ENCODE data around the gene REC8.

Gene REC8

DNA sequence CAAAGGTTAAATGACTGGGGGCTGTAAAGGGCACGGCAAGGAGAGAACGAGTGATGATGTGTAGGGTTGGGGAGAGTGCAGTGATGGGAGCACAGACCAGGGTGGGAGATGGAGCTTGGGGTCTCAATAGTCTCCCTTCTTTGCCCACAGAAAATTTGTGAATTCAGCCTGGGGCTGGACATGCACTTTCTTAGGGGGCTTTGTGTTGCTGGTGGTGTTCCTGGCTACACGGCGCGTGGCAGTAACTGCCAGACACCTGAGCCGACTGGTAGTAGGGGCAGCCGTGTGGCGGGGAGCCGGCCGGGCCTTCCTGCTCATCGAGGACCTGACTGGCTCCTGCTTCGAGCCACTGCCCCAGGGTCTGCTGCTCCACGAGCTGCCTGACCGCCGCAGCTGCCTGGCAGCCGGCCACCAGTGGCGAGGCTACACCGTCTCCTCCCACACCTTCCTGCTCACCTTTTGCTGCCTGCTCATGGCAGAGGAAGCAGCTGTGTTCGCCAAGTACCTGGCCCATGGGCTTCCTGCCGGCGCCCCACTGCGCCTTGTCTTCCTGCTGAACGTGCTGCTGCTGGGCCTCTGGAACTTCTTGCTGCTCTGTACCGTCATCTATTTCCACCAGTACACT, 39.7 kb upstream of the REC8 start:
- Histone ChIP-seq H2BK120ac (ENCODE audit: low read depth, low read length) (no peak overlapping the region), H4K8ac (ENCODE audit: low read depth, low read length) (no peak overlapping the region), H3K4me2 (ENCODE audit: low read length) (no peak overlapping the region), H3K4ac (ENCODE audit: low read depth, low read length) (no peak overlapping the region), H2BK15ac (replicated peaks; ENCODE audit: low read depth) (no peak overlapping the region), H3K79me2 (ENCODE audit: control insufficient read depth, insufficient read depth, low read length) (no peaks in the 10 kb centered on the region), H3K23ac (ENCODE audit: low read length) (no peak overlapping the region), H3K9ac (ENCODE audit: low read length) (no peak overlapping the region), H3K4me3 (ENCODE audit: low read length) (no peak overlapping the region), H3K27ac (ENCODE audit: low read depth, low read length) (no peak overlapping the region), H3K79me1 (ENCODE audit: low read length) (no peaks in the 10 kb centered on the region), H3K36me3 (ENCODE audit: control insufficient read depth, insufficient read depth, low read length) (no peaks in the 10 kb centered on the region), H2AK5ac (ENCODE audit: low read length) (no peak overlapping the region), H2BK5ac (ENCODE audit: low read length) (no peak overlapping the region), H3K18ac (ENCODE audit: low read length) (no peak overlapping the region), H3K27me3 (ENCODE audit: insufficient read depth, low read length, poor library complexity) (no peaks in the 10 kb centered on the region), H4K5ac (ENCODE audit: low read length) (no peak overlapping the region), H3K56ac (ENCODE audit: low read length) (no peak overlapping the region), H3K4me1 (ENCODE audit: control insufficient read depth, low read depth, low read length) (peaks cover 1% of the 10 kb centered on the region)
- WGBS (ENCODE audit: extremely low coverage, insufficient coverage, low lambda C conversion rate): no CpG with 5 or more reads among the region's 24 CpGs
- no peak for DNase-seq

- no peak overlapping the region for H3K56ac ChIP-seq (ENCODE audit: low read length)
- no peak overlapping the region for H3K18ac ChIP-seq (ENCODE audit: low read length)
- no peaks in the 10 kb centered on the region for H3K79me1 ChIP-seq (ENCODE audit: low read length)
- H3K4me1 ChIP-seq (ENCODE audit: control insufficient read depth, low read depth, low read length): peaks cover 1% of the 10 kb centered on the region
- H3K4ac ChIP-seq (ENCODE audit: low read depth, low read length): no peak overlapping the region
- H2BK15ac ChIP-seq (replicated peaks; ENCODE audit: low read depth): no peak overlapping the region
- no peak overlapping the region for H3K27ac ChIP-seq (ENCODE audit: low read depth, low read length)
- H3K79me2 ChIP-seq (ENCODE audit: control insufficient read depth, insufficient read depth, low read length): no peaks in the 10 kb centered on the region
- no peak overlapping the region for H4K8ac ChIP-seq (ENCODE audit: low read depth, low read length)
- H3K23ac ChIP-seq (ENCODE audit: low read length): no peak overlapping the region
- H4K5ac ChIP-seq (ENCODE audit: low read length): no peak overlapping the region
- no CpG with 5 or more reads among the region's 2 CpGs for WGBS (ENCODE audit: extremely low coverage, insufficient coverage, low lambda C conversion rate)
- H2BK120ac ChIP-seq (ENCODE audit: low read depth, low read length): no peak overlapping the region
- no peak overlapping the region for H3K4me2 ChIP-seq (ENCODE audit: low read length)
- H3K27me3 ChIP-seq (ENCODE audit: insufficient read depth, low read length, poor library complexity): no peaks in the 10 kb centered on the region
- H3K36me3 ChIP-seq (ENCODE audit: control insufficient read depth, insufficient read depth, low read length): no peaks in the 10 kb centered on the region
- H2AK5ac ChIP-seq (ENCODE audit: low read length): no peak overlapping the region
- no peak for DNase-seq
- H3K9ac ChIP-seq (ENCODE audit: low read length): no peak overlapping the region
- H2BK5ac ChIP-seq (ENCODE audit: low read length): no peak overlapping the region
- H3K4me3 ChIP-seq (ENCODE audit: low read length): no peak overlapping the region
Measured at GRCh38 chr14:24132976-24133375, 38.9 kb upstream of the REC8 start.

DNA sequence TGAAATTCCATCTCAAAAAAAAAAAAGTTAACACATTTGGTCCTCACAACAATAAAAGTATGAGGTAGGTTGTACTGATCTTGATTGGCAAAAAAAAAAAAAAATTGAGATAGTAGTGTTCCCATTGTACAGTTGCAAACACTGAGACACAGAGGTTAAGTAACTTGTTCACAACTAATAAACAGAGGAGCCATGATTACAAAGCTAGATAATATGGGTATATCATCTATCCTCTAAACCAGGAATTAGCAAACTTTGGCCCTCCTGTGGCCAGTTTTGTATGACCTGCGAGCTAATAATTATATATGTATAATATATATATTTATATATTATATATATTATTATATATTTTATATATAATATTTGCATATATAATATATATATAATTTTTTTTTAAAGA, 38.1 kb upstream of the REC8 start:
- no peak overlapping the region for H3K18ac ChIP-seq (ENCODE audit: low read length)
- H3K56ac ChIP-seq (ENCODE audit: low read length): no peak overlapping the region
- no peak overlapping the region for H3K9ac ChIP-seq (ENCODE audit: low read length)
- no peaks in the 10 kb centered on the region for H3K79me1 ChIP-seq (ENCODE audit: low read length)
- no peak overlapping the region for H3K4ac ChIP-seq (ENCODE audit: low read depth, low read length)
- no peak overlapping the region for H3K4me3 ChIP-seq (ENCODE audit: low read length)
- no peaks in the 10 kb centered on the region for H3K79me2 ChIP-seq (ENCODE audit: control insufficient read depth, insufficient read depth, low read length)
- no peak overlapping the region for H2BK5ac ChIP-seq (ENCODE audit: low read length)
- DNase-seq: no peak
- peaks cover 1% of the 10 kb centered on the region for H3K36me3 ChIP-seq (ENCODE audit: control insufficient read depth, insufficient read depth, low read length)
- H3K27ac ChIP-seq (ENCODE audit: low read depth, low read length): no peak overlapping the region
- peaks cover 1% of the 10 kb centered on the region for H3K4me1 ChIP-seq (ENCODE audit: control insufficient read depth, low read depth, low read length)
- no peak overlapping the region for H2BK15ac ChIP-seq (replicated peaks; ENCODE audit: low read depth)
- H3K27me3 ChIP-seq (ENCODE audit: insufficient read depth, low read length, poor library complexity): no peaks in the 10 kb centered on the region
- no peak overlapping the region for H4K8ac ChIP-seq (ENCODE audit: low read depth, low read length)
- no peak overlapping the region for H3K23ac ChIP-seq (ENCODE audit: low read length)
- no peak overlapping the region for H2BK120ac ChIP-seq (ENCODE audit: low read depth, low read length)
- no peak overlapping the region for H2AK5ac ChIP-seq (ENCODE audit: low read length)
- H4K5ac ChIP-seq (ENCODE audit: low read length): no peak overlapping the region
- H3K4me2 ChIP-seq (ENCODE audit: low read length): no peak overlapping the region
- WGBS (ENCODE audit: extremely low coverage, insufficient coverage, low lambda C conversion rate): no CpG with 5 or more reads among the region's 1 CpG

DNA sequence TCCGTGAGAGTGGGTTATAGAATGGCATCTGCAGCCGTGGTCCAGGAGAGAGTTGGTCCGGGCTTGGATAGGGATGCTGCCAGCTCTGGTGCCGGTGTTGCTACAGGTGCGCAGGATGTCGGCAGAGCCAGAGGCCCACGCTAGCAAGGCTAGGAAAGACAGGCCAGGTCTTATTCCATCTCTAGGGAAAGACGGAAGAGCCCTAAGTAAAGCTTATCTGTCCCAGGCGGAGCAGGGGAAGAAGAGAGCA, 36.4 kb upstream of the REC8 start:
- H3K79me2 ChIP-seq (ENCODE audit: control insufficient read depth, insufficient read depth, low read length): peaks cover 9% of the 10 kb centered on the region
- H4K8ac ChIP-seq (ENCODE audit: low read depth, low read length): no peak overlapping the region
- DNase-seq: no peak
- peak overlapping the region; percentile 55 for H3K9ac ChIP-seq (ENCODE audit: low read length)
- no peak overlapping the region for H3K18ac ChIP-seq (ENCODE audit: low read length)
- H3K4me1 ChIP-seq (ENCODE audit: control insufficient read depth, low read depth, low read length): peaks cover 4% of the 10 kb centered on the region
- no peak overlapping the region for H2AK5ac ChIP-seq (ENCODE audit: low read length)
- H3K4me3 ChIP-seq (ENCODE audit: low read length): peak overlapping the region; percentile 26
- peaks cover 7% of the 10 kb centered on the region for H3K79me1 ChIP-seq (ENCODE audit: low read length)
- no peak overlapping the region for H3K23ac ChIP-seq (ENCODE audit: low read length)
- H2BK120ac ChIP-seq (ENCODE audit: low read depth, low read length): no peak overlapping the region
- no peak overlapping the region for H2BK15ac ChIP-seq (replicated peaks; ENCODE audit: low read depth)
- peak overlapping the region; percentile 83 for H3K56ac ChIP-seq (ENCODE audit: low read length)
- H2BK5ac ChIP-seq (ENCODE audit: low read length): no peak overlapping the region
- H3K4ac ChIP-seq (ENCODE audit: low read depth, low read length): no peak overlapping the region
- H3K36me3 ChIP-seq (ENCODE audit: control insufficient read depth, insufficient read depth, low read length): peaks cover 5% of the 10 kb centered on the region
- no CpG with 5 or more reads among the region's 9 CpGs for WGBS (ENCODE audit: extremely low coverage, insufficient coverage, low lambda C conversion rate)
- H3K4me2 ChIP-seq (ENCODE audit: low read length): peak overlapping the region; percentile 65
- no peak overlapping the region for H4K5ac ChIP-seq (ENCODE audit: low read length)
- no peak overlapping the region for H3K27ac ChIP-seq (ENCODE audit: low read depth, low read length)
- H3K27me3 ChIP-seq (ENCODE audit: insufficient read depth, low read length, poor library complexity): no peaks in the 10 kb centered on the region

- Histone ChIP-seq H2AK5ac (ENCODE audit: low read length) (no peak within 1 kb of the TSS), H4K5ac (ENCODE audit: low read length) (no peak within 1 kb of the TSS), H3K79me2 (ENCODE audit: control insufficient read depth, insufficient read depth, low read length) (peaks cover 13% of the 10 kb centered on the region), H3K4me1 (ENCODE audit: control insufficient read depth, low read depth, low read length) (peaks cover 4% of the 10 kb centered on the region), H3K79me1 (ENCODE audit: low read length) (peaks cover 9% of the 10 kb centered on the region), H3K27me3 (ENCODE audit: insufficient read depth, low read length, poor library complexity) (no peaks in the 10 kb centered on the region), H2BK120ac (ENCODE audit: low read depth, low read length) (no peak within 1 kb of the TSS), H3K36me3 (ENCODE audit: control insufficient read depth, insufficient read depth, low read length) (peaks cover 5% of the 10 kb centered on the region), H3K27ac (ENCODE audit: low read depth, low read length) (no peak within 1 kb of the TSS), H3K9ac (ENCODE audit: low read length) (peak within 1 kb of the TSS; percentile 85), H3K4ac (ENCODE audit: low read depth, low read length) (peak within 1 kb of the TSS; percentile 43), H3K56ac (ENCODE audit: low read length) (peak within 1 kb of the TSS; percentile 87), H3K4me2 (ENCODE audit: low read length) (peak within 1 kb of the TSS; percentile 65), H2BK5ac (ENCODE audit: low read length) (no peak within 1 kb of the TSS), H2BK15ac (replicated peaks; ENCODE audit: low read depth) (no peak within 1 kb of the TSS), H3K23ac (ENCODE audit: low read length) (peak within 1 kb of the TSS; percentile 31), H4K8ac (ENCODE audit: low read depth, low read length) (no peak within 1 kb of the TSS), H3K4me3 (ENCODE audit: low read length) (peak within 1 kb of the TSS; percentile 72), H3K18ac (ENCODE audit: low read length) (peak within 1 kb of the TSS; percentile 21)
- WGBS (ENCODE audit: extremely low coverage, insufficient coverage, low lambda C conversion rate): no CpG with 5 or more reads among the region's 75 CpGs
- peak; percentile 87 for DNase-seq
Measured at GRCh38 chr14:24135834-24136683, 35.8 kb upstream of the REC8 start, which contains the start of gene PSME1. Gene PSME1 (plus strand): TSS chr14:24136194. CDS start chr14:24136263, 69 bp downstream.

Data from mesendoderm (in vitro differentiated cells).